ENCODE data around the gene FRS2.

Gene FRS2

DNA sequence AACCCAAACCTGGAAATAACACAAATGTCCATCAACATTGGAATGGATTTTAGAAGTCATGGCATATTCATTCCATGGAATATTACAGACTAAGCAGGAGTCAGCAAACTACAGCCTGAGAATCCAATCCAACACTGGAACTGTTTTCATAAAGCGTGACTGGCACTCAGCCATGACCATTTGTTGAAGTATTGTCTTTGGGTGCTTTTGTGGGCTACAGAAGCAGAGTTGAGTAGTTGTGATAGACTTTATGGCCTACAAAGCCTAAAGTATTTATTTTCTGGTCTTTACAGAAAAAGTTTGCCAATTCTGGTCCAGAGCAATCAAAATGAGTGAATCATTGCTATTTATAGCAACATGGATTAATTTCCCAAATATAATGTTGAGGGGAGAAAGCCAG is 34.5 kb upstream of the FRS2 start:
- H3K4me1 ChIP-seq: peaks cover 4% of the 10 kb centered on the region
- no peaks in the 10 kb centered on the region for H3K27me3 ChIP-seq (ENCODE audit: control insufficient read depth, insufficient read depth, low read length)
- no peak overlapping the region for H3K4me3 ChIP-seq (ENCODE audit: low read depth, low read length)
- no peak overlapping the region for H3K4me2 ChIP-seq (ENCODE audit: low read length)
- no peaks in the 10 kb centered on the region for H3K9me3 ChIP-seq (ENCODE audit: control insufficient read depth, low read length)
- no peaks in the 10 kb centered on the region for H3K36me3 ChIP-seq (ENCODE audit: control insufficient read depth, insufficient read depth, low read length)
- no peak overlapping the region for H3K9ac ChIP-seq
- no peaks in the 10 kb centered on the region for H3K79me2 ChIP-seq
- TF ChIP-seq CTCF (IDR thresholded peaks at IDR 0.05): no peak
- H2AFZ ChIP-seq: no peak overlapping the region
- H3K27ac ChIP-seq: no peak overlapping the region

GRCh38 chr12:69437073-69437472 is 33.1 kb upstream of the FRS2 start:
- H3K36me3 ChIP-seq (ENCODE audit: control insufficient read depth, insufficient read depth, low read length): no peaks in the 10 kb centered on the region
- peaks cover 4% of the 10 kb centered on the region for H3K4me1 ChIP-seq
- H3K27me3 ChIP-seq (ENCODE audit: control insufficient read depth, insufficient read depth, low read length): no peaks in the 10 kb centered on the region
- no peak overlapping the region for H3K4me3 ChIP-seq (ENCODE audit: low read depth, low read length)
- no peak overlapping the region for H3K9ac ChIP-seq
- no peak overlapping the region for H3K27ac ChIP-seq
- no peak overlapping the region for H2AFZ ChIP-seq
- H3K9me3 ChIP-seq (ENCODE audit: control insufficient read depth, low read length): no peaks in the 10 kb centered on the region
- no peak overlapping the region for H3K4me2 ChIP-seq (ENCODE audit: low read length)
- TF ChIP-seq CTCF (IDR thresholded peaks at IDR 0.05): no peak
- no peaks in the 10 kb centered on the region for H3K79me2 ChIP-seq

- Histone ChIP-seq H3K79me2 (no peaks in the 10 kb centered on the region), H3K36me3 (ENCODE audit: control insufficient read depth, insufficient read depth, low read length) (no peaks in the 10 kb centered on the region), H3K4me2 (ENCODE audit: low read length) (no peak overlapping the region), H3K4me3 (ENCODE audit: low read depth, low read length) (no peak overlapping the region), H3K9ac (no peak overlapping the region), H3K9me3 (ENCODE audit: control insufficient read depth, low read length) (no peaks in the 10 kb centered on the region), H3K4me1 (peaks cover 4% of the 10 kb centered on the region), H3K27me3 (ENCODE audit: control insufficient read depth, insufficient read depth, low read length) (no peaks in the 10 kb centered on the region), H3K27ac (no peak overlapping the region), H2AFZ (no peak overlapping the region)
- TF ChIP-seq CTCF (IDR thresholded peaks at IDR 0.05): no peak
Observed at GRCh38 chr12:69438539-69438938, 31.6 kb upstream of the FRS2 start.

DNA sequence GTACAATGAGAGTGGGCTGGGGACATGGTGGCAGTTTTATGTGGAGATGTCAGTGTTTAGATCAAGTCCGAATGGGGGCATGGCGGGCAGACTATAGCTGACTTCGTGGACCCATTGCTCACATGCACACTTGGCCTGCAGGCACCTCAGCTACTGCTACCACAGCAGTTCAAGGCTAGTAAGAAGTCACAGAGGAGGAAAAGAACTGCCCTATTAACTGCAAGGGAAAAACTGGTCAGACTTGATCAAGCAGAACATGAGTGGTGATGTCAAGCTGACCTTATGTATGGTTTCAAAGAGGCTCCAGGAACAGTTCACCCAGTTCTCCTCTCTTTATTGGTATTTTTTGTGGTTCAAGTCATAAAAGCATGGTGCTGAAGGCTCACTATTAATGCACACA is 30.2 kb upstream of the FRS2 start:
- TF ChIP-seq CTCF (IDR thresholded peaks at IDR 0.05): no peak

GRCh38 chr12:69440886-69441285 is 29.3 kb upstream of the FRS2 start:
- Histone ChIP-seq H3K27me3 (ENCODE audit: control insufficient read depth, insufficient read depth, low read length) (no peaks in the 10 kb centered on the region), H3K4me3 (ENCODE audit: low read depth, low read length) (no peak overlapping the region), H3K27ac (no peak overlapping the region), H3K9ac (no peak overlapping the region), H3K4me1 (no peaks in the 10 kb centered on the region), H3K4me2 (ENCODE audit: low read length) (no peak overlapping the region), H3K9me3 (ENCODE audit: control insufficient read depth, low read length) (no peaks in the 10 kb centered on the region), H3K36me3 (ENCODE audit: control insufficient read depth, insufficient read depth, low read length) (no peaks in the 10 kb centered on the region), H3K79me2 (no peaks in the 10 kb centered on the region), H2AFZ (no peak overlapping the region)
- no peak for TF ChIP-seq CTCF (IDR thresholded peaks at IDR 0.05)

More for the DNA sequence above, 30.2 kb upstream of the FRS2 start:
- Histone ChIP-seq H3K9me3 (ENCODE audit: control insufficient read depth, low read length) (no peaks in the 10 kb centered on the region), H3K79me2 (no peaks in the 10 kb centered on the region), H2AFZ (no peak overlapping the region), H3K27ac (no peak overlapping the region), H3K4me2 (ENCODE audit: low read length) (no peak overlapping the region), H3K27me3 (ENCODE audit: control insufficient read depth, insufficient read depth, low read length) (no peaks in the 10 kb centered on the region), H3K36me3 (ENCODE audit: control insufficient read depth, insufficient read depth, low read length) (no peaks in the 10 kb centered on the region), H3K9ac (no peak overlapping the region), H3K4me3 (ENCODE audit: low read depth, low read length) (no peak overlapping the region), H3K4me1 (peaks cover 4% of the 10 kb centered on the region)

Measured in parathyroid adenoma (tissue), 2 donors.